NK-92 treated with Interleukin-12 subunit alpha and Interleukin-12 subunit beta, amount 100 ng/mL, for 24 hours (cell line): ENCODE data around the gene TMEM139.
A peak's percentile ranks its signal among the peaks of the same experiment; 100 is the strongest.
"Not testable (repeated sequence)": the region's sequence is repeated elsewhere in the genome, so short reads cannot be mapped to it uniquely, and the experiment has no call there.

ENCODE experiments used
- DNase-seq: peaks from one replicate; lab custom pipeline; 2025; lab: John Stamatoyannopoulos, UW

TMEM139 gene

DNA sequence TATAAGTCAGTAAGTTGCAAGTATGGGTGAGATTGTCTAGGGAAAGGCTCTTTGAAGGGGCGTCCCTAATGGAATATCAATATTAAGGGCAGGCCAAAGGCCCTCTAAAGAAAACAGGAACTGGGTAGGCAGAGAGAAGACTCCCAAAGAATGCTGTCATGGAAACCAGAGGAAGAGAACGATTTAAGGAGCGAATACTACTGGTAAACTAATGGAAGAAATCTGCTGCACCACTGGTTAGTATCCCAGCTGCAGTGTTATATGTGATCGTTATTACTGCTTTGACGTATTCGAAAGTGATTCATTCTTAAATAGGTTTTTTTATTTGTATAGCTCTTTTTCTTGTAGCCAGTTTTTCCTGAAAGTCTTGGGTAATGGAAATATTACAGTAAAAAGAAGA, 4.7 kb downstream of the TMEM139 start:
- no peak for DNase-seq

DNA sequence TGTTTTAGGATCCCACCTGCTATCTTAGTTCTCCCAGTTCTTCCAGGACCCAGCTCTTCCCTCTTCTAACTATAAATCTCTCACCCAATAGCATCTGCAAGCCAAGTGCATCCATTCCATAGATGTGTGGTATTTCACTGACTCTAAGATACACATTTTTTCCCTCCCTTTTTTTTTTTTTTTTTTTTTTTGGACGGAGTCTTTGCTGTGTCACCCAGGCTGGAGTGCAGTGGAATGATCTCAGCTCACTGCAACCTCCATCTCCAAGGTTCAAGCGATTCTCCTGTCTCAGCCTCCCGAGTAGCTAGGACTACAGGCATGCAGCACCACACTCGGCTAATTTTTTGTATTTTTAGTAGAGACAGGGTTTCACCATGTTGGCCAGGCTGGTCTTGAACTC, 5.1 kb downstream of the TMEM139 start:
- DNase-seq = not testable (repeated sequence)

DNA sequence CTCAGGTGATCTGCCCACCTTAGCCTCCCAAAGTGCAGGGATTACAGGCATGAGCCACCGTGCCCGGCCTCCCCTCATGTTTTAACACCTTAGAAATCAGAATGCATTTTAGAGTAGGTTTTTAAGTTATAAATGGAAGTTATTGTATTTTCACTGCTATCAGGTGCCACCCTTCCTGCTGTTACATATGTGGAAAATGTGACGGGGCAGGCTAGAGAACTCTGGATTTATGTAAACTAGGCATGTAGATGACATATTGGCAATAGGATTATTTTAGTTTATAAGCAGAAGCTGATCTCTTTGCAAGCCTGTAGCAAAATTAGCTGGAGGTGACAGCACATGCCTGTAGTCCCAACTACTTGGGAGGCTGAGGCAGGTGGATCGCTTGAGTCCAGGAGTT, 5.5 kb downstream of the TMEM139 start:
- no peak for DNase-seq

DNA sequence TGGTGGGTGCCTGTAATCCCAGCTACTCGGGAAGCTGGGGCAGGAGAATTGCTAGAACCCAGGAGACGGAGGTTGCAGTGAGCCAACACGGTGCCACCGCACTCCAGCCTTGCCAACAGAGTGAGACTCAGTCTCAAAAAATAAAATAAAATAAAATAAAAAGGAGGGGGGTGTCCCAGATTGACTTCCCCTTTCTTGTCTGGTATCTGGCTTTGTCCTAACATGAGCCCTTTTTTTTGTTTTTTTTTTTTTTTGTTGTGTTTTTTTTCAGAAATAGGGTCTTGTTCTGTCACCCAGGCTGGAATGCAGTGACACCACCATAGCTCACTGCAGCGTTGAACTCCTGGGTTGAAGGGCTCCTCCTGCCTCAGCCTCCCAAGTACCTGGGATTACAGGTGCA, 8.1 kb downstream of the TMEM139 start:
- no peak for DNase-seq

DNA sequence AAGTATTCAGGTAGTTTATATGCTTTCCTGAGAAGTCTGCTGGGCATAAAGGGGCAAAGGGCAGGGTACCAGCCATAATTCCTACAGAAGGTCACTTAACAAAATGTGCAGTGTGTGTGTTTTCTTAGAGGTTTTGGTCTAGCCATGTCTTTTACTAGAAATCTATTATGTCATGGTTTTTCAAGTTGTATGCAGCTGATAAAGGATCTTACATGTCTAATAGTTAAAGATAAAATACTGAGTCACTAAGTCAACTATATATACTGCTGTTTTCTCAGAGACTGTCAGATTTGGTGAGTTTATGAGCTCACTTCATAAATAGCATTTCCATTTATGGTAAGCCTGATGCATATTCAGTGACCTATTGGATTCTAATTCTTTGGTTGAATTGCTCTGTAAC, 11.1 kb downstream of the TMEM139 start:
- no peak for DNase-seq

DNA sequence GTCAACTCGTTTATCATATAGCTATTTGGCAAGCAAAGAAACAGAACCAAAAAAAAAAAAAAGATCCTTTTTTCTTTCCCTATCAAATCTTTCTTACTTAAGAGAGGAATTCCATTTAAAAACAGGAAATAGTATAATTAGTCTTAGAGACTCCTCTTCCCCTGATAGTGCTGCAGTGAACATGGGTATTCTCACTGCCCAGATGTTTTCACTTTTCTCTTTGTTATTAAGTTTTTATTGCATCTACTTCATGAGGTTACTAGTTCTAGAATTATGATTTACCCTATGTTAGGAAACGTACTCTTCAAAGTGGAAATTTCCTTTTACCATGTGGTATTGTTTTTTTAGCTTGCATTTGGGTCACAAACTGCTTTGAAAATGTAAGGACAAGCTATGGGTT, 11.9 kb downstream of the TMEM139 start:
- DNase-seq = no peak

- no peak for DNase-seq
Measured at GRCh38 chr7:143299346-143299745, 14.6 kb downstream of the TMEM139 start.

GRCh38 chr7:143299840-143300239, 15.1 kb downstream of the TMEM139 start:
- no peak for DNase-seq

GRCh38 chr7:143300959-143301935, 16.5 kb downstream of the TMEM139 start:
- DNase-seq = no peak

DNA sequence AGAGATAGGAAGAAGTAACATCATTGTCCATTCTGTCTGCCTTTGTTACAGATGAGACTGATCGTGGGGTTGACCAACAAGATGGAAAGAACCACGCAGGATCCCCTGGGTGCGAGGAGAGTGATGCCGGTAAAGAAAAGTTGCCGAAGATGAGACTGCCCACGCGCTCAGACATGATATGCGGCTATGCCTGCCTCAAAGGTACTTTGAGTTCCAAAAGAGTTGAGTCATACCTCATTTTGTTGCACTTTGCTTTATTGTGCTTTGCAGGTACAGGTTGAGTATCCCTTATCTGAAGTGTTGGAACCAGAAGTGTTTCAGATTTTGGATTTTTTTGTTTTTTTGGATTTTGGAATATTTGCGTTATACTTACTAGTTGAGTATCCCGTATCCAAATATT, 19.0 kb downstream of the TMEM139 start:
- DNase-seq = no peak

DNA sequence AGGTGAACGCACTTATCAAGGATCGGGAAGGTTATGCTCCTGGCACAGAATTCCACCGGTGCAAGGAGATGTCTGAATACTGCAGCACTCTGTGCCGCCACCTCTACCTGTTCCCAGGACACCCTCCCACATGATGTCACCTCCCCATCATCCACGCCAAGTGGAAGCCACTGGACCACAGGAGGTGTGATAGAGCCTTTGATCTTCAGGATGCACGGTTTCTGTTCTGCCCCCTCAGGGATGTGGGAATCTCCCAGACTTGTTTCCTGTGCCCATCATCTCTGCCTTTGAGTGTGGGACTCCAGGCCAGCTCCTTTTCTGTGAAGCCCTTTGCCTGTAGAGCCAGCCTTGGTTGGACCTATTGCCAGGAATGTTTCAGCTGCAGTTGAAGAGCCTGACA, 20.2 kb downstream of the TMEM139 start:
- DNase-seq = no peak

DNA sequence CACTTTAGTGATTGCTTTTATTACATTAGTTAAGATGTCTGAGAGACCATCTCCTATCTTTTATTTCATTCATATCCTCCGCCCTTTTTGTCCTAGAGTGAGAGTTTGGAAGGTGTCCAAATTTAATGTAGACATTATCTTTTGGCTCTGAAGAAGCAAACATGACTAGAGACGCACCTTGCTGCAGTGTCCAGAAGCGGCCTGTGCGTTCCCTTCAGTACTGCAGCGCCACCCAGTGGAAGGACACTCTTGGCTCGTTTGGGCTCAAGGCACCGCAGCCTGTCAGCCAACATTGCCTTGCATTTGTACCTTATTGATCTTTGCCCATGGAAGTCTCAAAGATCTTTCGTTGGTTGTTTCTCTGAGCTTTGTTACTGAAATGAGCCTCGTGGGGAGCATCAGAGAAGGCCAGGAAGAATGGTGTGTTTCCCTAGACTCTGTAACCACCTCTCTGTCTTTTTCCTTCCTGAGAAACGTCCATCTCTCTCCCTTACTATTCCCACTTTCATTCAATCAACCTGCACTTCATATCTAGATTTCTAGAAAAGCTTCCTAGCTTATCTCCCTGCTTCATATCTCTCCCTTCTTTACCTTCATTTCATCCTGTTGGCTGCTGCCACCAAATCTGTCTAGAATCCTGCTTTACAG, 20.8 kb downstream of the TMEM139 start:
- DNase-seq = peak; percentile 11

- no peak for DNase-seq
Measured at GRCh38 chr7:143308632-143309031, 23.9 kb downstream of the TMEM139 start.

DNA sequence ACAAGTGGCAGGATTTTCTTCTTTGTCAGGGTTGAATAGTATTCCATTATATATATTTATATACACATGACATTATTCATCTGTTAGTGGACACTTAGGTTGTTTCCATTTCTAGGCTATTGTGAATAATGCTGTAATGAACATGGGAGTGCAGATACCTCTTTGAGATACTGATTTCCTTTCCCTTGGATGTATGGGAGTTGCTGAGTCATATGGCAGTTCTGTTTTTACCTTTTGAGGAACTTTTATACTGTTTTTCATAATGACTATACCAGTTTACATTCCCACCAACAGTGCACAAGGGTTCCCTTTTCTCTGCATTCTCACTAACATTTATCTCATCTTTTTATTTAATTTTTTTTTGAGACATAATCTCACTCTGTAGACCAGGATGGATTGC, 29.4 kb downstream of the TMEM139 start:
- DNase-seq = no peak

- no peak for DNase-seq
Measured at GRCh38 chr7:143315776-143316175, 31.0 kb downstream of the TMEM139 start, which contains the start of gene CLCN1. CLCN1 (plus strand) TSS chr7:143316111; CDS start chr7:143316213, 102 bp downstream.

GRCh38 chr7:143316492-143316891, 31.7 kb downstream of the TMEM139 start:
- no peak for DNase-seq

- no peak for DNase-seq
Measured at GRCh38 chr7:143318661-143319060, 33.9 kb downstream of the TMEM139 start.

DNA sequence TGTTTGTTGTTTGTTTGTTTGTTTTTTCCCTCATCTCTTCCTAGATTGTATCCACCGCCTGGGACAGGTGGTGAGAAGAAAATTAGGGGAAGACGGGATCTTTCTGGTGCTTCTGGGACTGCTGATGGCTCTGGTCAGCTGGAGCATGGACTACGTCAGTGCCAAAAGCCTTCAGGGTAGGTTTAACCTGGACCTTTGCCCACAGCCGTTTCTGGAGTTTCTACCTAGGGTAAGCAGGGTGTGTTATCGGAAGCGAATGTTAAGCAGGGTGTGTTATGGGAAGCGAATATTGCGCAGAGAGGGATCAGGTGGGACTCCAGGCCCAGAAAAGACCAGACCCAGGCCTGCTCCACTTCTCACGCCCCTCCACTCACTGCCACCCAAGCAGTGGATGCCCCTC, 35.9 kb downstream of the TMEM139 start:
- no peak for DNase-seq

DNA sequence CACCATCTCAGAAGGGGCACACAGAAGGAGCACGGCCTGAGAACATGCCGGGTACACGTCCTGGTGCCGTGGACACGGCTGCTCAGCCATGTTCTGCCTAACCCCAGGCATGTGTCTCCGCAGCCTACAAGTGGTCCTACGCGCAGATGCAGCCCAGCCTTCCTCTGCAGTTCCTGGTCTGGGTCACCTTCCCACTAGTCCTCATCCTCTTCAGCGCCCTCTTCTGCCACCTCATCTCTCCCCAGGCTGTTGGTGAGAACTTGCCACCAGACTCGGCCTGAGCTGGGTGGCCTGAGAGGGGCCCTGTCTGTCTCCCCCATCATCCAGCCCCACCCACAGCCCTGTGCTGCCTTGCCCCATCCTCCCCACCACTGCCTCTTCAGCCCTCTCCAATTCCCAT, 36.5 kb downstream of the TMEM139 start:
- DNase-seq = no peak

DNA sequence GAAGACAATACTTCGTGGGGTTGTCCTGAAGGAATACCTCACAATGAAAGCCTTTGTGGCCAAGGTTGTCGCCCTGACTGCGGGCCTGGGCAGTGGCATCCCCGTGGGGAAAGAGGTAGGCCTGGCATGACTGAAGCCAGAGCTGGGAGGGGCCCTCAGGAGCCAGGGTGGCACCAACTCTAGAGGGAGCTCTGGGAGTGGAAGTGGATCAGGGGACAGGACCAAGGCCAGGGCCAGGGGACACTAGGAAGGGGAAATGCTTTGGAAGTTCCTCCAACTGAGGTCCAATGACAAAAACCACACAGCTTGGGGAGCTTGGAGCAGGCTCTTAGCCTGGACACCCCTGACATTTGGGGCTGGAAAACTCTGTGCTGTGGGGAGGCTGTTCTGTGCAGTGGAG, 37.0 kb downstream of the TMEM139 start:
- no peak for DNase-seq

- DNase-seq = no peak
Measured at GRCh38 chr7:143322760-143323633, 38.2 kb downstream of the TMEM139 start.

- no peak for DNase-seq
Measured at GRCh38 chr7:143323653-143324052, 38.9 kb downstream of the TMEM139 start.
